Measurements from ENCODE around the gene CHAC1.

The CHAC1 gene

DNA sequence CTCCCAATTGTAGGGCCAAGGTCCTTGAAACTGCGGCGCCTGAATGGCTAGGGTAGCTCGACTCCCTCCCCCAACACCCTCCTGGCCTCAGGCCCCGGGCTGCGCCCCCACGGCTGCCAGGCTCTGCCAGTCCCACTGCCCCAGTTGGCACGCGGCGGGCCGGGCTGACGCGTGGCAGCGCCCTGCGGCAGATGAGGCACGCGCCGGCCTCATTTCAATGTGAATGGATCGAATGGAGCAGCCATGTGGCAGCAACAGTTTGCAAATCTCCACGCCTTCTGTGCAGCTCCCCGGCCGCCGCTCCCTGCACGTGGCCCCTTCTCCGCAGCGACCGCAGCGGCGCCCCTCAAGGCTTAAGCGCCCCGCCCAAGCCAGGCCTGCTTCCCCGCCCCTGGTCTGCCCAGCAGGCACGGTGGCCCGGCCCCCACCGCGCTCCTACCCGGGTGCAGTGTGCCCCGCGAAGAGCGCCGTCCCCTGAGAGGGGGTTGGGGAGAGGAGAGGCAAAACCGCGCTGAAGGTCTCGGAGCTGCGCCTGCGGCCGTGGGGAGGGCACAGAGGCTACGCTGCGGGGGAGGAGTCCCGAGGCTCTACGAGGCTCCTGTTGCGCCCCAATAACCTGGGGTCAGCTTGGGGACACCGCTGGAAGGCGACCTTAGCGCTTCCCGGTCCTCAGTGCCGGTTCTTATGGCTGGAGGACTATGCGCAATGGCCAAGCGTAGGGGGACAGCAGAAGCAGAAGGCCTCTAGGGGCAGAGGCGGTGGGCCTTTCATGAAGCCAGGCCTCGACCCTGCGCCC is 27.2 kb upstream of the CHAC1 start:
- H3K9me3 ChIP-seq (ENCODE audit: severe bottlenecking) = no peaks in the 10 kb centered on the region
- TF ChIP-seq, protein P1, sequence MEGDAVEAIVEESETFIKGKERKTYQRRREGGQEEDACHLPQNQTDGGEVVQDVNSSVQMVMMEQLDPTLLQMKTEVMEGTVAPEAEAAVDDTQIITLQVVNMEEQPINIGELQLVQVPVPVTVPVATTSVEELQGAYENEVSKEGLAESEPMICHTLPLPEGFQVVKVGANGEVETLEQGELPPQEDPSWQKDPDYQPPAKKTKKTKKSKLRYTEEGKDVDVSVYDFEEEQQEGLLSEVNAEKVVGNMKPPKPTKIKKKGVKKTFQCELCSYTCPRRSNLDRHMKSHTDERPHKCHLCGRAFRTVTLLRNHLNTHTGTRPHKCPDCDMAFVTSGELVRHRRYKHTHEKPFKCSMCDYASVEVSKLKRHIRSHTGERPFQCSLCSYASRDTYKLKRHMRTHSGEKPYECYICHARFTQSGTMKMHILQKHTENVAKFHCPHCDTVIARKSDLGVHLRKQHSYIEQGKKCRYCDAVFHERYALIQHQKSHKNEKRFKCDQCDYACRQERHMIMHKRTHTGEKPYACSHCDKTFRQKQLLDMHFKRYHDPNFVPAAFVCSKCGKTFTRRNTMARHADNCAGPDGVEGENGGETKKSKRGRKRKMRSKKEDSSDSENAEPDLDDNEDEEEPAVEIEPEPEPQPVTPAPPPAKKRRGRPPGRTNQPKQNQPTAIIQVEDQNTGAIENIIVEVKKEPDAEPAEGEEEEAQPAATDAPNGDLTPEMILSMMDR (IDR thresholded peaks at IDR 0.05; ENCODE audit: low read depth, low read length) = no peak
- DNase-seq = peak; percentile 66
- H3K27me3 ChIP-seq (ENCODE audit: insufficient read depth, low read depth, severe bottlenecking) = no peaks in the 10 kb centered on the region
- peak overlapping the region; percentile 89 for H3K27ac ChIP-seq
- H3K4me3 ChIP-seq (ENCODE audit: low read depth, low read length) = peak overlapping the region; percentile 6; the same call in 1 of the 2 replicates
- no peaks in the 10 kb centered on the region for H3K36me3 ChIP-seq

DNA sequence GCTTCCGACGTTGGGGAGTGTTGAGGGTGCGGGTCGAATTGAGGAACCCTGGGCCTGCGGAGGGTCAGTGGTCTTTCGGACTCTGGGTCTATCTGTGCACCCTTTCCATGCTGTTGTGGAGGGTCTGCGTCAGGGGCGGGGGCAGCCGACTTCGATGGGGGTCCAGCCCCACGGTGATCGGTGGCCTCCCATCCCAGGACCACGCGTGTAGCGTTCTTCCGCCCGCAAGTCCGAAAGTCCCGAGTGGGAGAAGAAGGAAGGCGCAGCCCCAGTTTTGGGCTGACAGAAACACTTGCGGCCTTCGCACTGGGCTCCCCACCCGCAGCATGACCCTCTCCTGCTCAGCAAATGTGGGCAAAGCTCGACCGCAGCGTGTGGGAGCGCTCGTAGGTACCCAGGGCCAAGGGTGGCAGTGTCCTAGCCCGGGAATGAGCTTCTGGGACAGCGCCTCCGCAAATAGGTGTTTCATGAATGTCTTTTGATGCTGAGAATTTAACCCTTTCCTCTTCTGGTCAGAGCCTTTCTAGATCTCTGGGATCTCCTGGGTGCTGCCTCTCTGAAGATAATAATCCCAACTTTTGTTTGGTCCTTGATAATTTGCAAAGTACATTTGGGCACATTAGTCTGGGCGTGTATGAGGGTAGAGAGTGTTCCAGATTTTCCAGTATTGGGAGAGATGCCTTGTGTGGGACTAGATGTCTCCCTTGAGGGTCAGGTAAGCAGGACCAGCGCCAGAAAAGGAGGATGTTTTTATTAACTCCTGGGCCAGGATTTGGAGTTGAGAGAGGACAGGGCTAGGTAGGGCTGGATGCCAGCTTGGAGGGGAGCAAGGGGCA is 26.4 kb upstream of the CHAC1 start:
- TF ChIP-seq, protein P1 (IDR thresholded peaks at IDR 0.05; ENCODE audit: low read depth, low read length) = no peak
- Histone ChIP-seq H3K4me3 (ENCODE audit: low read depth, low read length) (peak overlapping the region; percentile 78), H3K27me3 (ENCODE audit: insufficient read depth, low read depth, severe bottlenecking) (no peaks in the 10 kb centered on the region), H3K36me3 (peaks cover under 1% of the 10 kb centered on the region; the same call in 1 of the 2 replicates), H3K9me3 (ENCODE audit: severe bottlenecking) (no peaks in the 10 kb centered on the region), H3K27ac (peak overlapping the region; percentile 89)
- no peak for DNase-seq

DNA sequence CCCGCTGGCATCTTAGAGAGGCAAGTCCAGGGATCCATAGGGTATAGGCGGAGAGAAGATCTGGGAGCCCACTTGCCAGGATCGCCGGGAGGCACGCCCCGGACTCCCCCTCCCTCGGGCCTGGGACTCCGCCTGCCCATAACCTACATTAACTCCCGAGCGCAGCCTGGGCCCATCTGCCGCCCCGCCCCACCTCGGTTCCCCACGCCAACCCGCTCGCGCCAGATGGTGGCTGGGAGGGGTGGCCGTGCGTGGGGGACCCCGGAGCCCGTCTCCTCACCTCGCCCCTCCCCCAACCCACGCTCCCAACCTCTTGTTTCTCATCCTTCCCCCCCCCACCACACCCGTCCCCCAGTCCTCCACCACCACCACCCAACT is 25.8 kb upstream of the CHAC1 start:
- no peaks in the 10 kb centered on the region for H3K27me3 ChIP-seq (ENCODE audit: insufficient read depth, low read depth, severe bottlenecking)
- DNase-seq = peak; percentile 82
- H3K9me3 ChIP-seq (ENCODE audit: severe bottlenecking) = no peaks in the 10 kb centered on the region
- peaks cover 4% of the 10 kb centered on the region; the same call in 1 of the 2 replicates for H3K36me3 ChIP-seq
- TF ChIP-seq, protein P1 (IDR thresholded peaks at IDR 0.05; ENCODE audit: low read depth, low read length) = no peak
- H3K4me3 ChIP-seq (ENCODE audit: low read depth, low read length) = peak overlapping the region; percentile 78
- H3K27ac ChIP-seq = peak overlapping the region; percentile 89

DNA sequence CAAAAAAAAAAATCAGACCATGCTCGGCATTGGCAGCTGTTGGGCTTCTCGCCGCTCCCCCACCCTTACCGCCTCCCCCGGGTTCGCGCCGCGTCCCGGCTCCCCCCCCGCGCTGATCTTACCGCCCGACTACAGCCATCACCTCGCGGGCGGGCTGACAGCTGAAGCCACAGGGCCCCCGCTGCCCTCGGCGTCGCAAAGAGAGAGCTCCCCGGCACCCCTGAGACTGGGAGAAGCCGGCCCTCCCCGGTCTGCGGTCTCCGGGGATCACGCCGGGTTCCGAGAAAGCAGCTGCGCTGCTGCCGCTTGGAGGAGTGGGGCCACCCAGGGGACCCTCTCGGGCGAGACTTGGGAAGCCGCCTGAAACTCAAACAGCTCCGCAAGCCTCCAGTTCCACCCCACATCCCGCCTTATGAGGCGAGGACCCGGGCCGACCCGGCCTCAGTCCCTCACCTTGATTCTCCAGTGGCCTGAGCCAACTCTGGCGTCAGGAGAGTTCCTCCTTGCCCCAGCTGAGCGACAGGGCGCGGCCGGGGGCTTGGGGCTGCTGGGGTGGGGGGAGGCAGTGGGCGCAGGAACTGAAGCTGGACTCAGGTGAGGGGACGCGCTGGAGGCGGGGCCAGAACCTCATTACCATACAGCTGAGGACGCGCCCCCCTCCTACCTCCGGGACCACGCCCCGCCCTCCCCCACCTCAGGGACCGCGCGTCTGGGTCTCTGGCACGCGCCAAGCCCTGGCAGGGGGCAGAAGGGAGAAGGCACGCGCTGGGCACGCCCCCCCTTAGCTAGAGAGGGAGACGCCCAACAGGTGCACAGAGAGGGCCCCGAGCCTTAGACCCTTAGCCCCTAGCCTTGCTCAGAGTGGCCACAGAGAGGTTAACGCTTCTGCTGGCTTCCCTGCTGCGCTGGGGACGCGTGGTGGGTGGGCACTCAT is 25.1 kb upstream of the CHAC1 start:
- peak; percentile 81 for DNase-seq
- H3K27me3 ChIP-seq (ENCODE audit: insufficient read depth, low read depth, severe bottlenecking) = no peaks in the 10 kb centered on the region
- H3K27ac ChIP-seq = peak overlapping the region; percentile 89
- no peaks in the 10 kb centered on the region for H3K9me3 ChIP-seq (ENCODE audit: severe bottlenecking)
- TF ChIP-seq, protein P1 (IDR thresholded peaks at IDR 0.05; ENCODE audit: low read depth, low read length) = no peak
- H3K36me3 ChIP-seq = peaks cover 4% of the 10 kb centered on the region; the same call in 1 of the 2 replicates
- peak overlapping the region; percentile 78 for H3K4me3 ChIP-seq (ENCODE audit: low read depth, low read length)

All from WERI-Rb-1 (cell line).